Progenitor cell of endocrine pancreas (in vitro differentiated cells): ENCODE measurements around the gene JRKL. TPM values are rescaled to one million over a fixed set of nuclear protein-coding genes. Genes with fewer than 3 reads are reported as not detected.
A peak's percentile ranks its signal among the peaks of the same experiment; 100 is the strongest.

Experiments used
- DNase-seq: peaks from one replicate; pipeline ENCODE4 v3.0.0; 2021; ENCODE audit warnings: low spot score; ENCODE audit not compliant: unreplicated experiment
- H3K27ac Mint-ChIP-seq: 2 replicates; pipeline ENCODE4 v1.8.0; 2021; ENCODE audit warnings: mild to moderate bottlenecking, moderate library complexity, mixed read lengths
- H3K27me3 Mint-ChIP-seq: 2 replicates; pipeline ENCODE4 v1.8.0; 2021; ENCODE audit warnings: mixed read lengths
- H3K36me3 Mint-ChIP-seq: 2 replicates; pipeline ENCODE4 v1.8.0; 2022; ENCODE audit warnings: mixed read lengths; ENCODE audit not compliant: insufficient read depth
- H3K4me1 Mint-ChIP-seq: 2 replicates; pipeline ENCODE4 v1.8.0; 2021; ENCODE audit warnings: low read depth, mixed read lengths
- H3K4me3 Mint-ChIP-seq: 2 replicates; pipeline ENCODE4 v1.8.0; 2021; ENCODE audit warnings: low read depth, mild to moderate bottlenecking, moderate library complexity, mixed read lengths
- H3K9me3 Mint-ChIP-seq: 2 replicates; pipeline ENCODE4 v1.8.0; 2021; ENCODE audit warnings: low read depth, mixed read lengths
- CTCF ChIP-seq: fragments of 200-600 bp; sonication (generic); IDR thresholded peaks from one replicate; pipeline ENCODE4 v1.5.0; 2021; ENCODE audit warnings: antibody characterized with exemption, mild to moderate bottlenecking; ENCODE audit not compliant: unreplicated experiment
- total RNA-seq: library from RNA; stranded (reverse); gene quantifications from 2 replicates; pipeline ENCODE4 v1.2.1, GENCODE V29; 2021

Gene JRKL
- total RNA-seq, 1 donor from 2014 or later = 10.6 TPM

- peaks cover 1% of the 10 kb centered on the region for H3K36me3 Mint-ChIP-seq
- peak within 1 kb of the TSS; percentile 57 for H3K27ac Mint-ChIP-seq
- peak within 1 kb of the TSS; percentile 92 for H3K4me3 Mint-ChIP-seq
- H3K9me3 Mint-ChIP-seq = peaks cover under 1% of the 10 kb centered on the region
- TF ChIP-seq CTCF = peak; percentile 96
- peaks cover 36% of the 10 kb centered on the region for H3K4me1 Mint-ChIP-seq
- H3K27me3 Mint-ChIP-seq = no peaks in the 10 kb centered on the region
- DNase-seq = peak; percentile 79
Measured at GRCh38 chr11:96342961-96343711, 46.7 kb upstream of the JRKL start, which contains the start of gene MAML2. TSS of gene MAML2 (minus strand) at chr11:96343195. CDS start at chr11:96341895, 1,300 bp downstream.

- Mint-ChIP-seq H3K27ac (no peak overlapping the region), H3K4me1 (no peaks in the 10 kb centered on the region), H3K9me3 (no peaks in the 10 kb centered on the region), H3K4me3 (no peak overlapping the region), H3K36me3 (peaks cover 20% of the 10 kb centered on the region), H3K27me3 (no peaks in the 10 kb centered on the region)
- no peak for DNase-seq
- TF ChIP-seq CTCF = no peak
Measured at GRCh38 chr11:96356848-96357247, 33.0 kb upstream of the JRKL start.

- no peaks in the 10 kb centered on the region for H3K9me3 Mint-ChIP-seq
- H3K36me3 Mint-ChIP-seq = peaks cover 20% of the 10 kb centered on the region
- H3K27me3 Mint-ChIP-seq = no peaks in the 10 kb centered on the region
- no peak for TF ChIP-seq CTCF
- H3K4me1 Mint-ChIP-seq = no peaks in the 10 kb centered on the region
- DNase-seq = no peak
- H3K4me3 Mint-ChIP-seq = no peak overlapping the region
- no peak overlapping the region for H3K27ac Mint-ChIP-seq
Measured at GRCh38 chr11:96357794-96358193, 32.0 kb upstream of the JRKL start.

- no peak overlapping the region for H3K4me3 Mint-ChIP-seq
- H3K4me1 Mint-ChIP-seq = no peaks in the 10 kb centered on the region
- H3K27ac Mint-ChIP-seq = no peak overlapping the region
- H3K27me3 Mint-ChIP-seq = no peaks in the 10 kb centered on the region
- H3K9me3 Mint-ChIP-seq = no peaks in the 10 kb centered on the region
- peaks cover 20% of the 10 kb centered on the region for H3K36me3 Mint-ChIP-seq
- no peak for DNase-seq
- no peak for TF ChIP-seq CTCF
Measured at GRCh38 chr11:96358321-96358720, 31.5 kb upstream of the JRKL start.

- Mint-ChIP-seq H3K4me1 (no peaks in the 10 kb centered on the region), H3K4me3 (no peak overlapping the region), H3K27me3 (no peaks in the 10 kb centered on the region), H3K9me3 (no peaks in the 10 kb centered on the region), H3K27ac (no peak overlapping the region), H3K36me3 (peaks cover 5% of the 10 kb centered on the region)
- no peak for DNase-seq
- TF ChIP-seq CTCF = no peak
Measured at GRCh38 chr11:96361778-96362177, 28.0 kb upstream of the JRKL start.
